ENCODE results near the gene RPS16. TPM values are rescaled to one million over a fixed set of nuclear protein-coding genes. Genes with fewer than 3 reads are reported as not detected.

The RPS16 gene
- total RNA-seq, 1 donor = 44.9 TPM

DNA sequence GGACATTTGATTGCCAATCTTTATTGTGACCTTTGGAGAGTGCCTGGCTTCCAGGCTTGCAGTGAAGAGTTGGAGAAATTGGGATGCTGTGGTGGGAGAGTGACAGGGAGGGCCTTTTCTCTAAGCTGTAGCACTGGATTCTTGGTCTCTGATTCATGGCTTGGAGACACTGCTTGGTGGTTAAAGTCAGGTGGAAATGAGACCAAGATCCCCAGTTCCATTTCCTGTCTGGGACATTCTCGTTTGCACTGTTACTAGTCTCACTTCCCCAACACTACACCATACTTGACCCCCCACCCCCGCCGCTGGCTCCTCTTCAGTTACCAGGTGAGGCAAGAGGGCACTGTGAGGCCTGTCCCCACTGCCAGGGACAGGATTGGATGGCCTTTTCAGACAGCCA is 12.5 kb upstream of the RPS16 start:
- Histone ChIP-seq H3K36me3 (ENCODE audit: insufficient read depth, low read length) (peaks cover 19% of the 10 kb centered on the region), H3K27ac (ENCODE audit: low read depth, low read length) (peak overlapping the region; percentile 69), H2AFZ (ENCODE audit: low read length) (no peak overlapping the region), H4K20me1 (ENCODE audit: insufficient read depth, low read length) (peaks cover 62% of the 10 kb centered on the region), H3K9me3 (ENCODE audit: low read depth, low read length) (no peaks in the 10 kb centered on the region), H3K4me1 (ENCODE audit: insufficient read depth, low read length) (peaks cover 24% of the 10 kb centered on the region), H3K4me3 (ENCODE audit: insufficient read depth, low read length) (no peak overlapping the region), H3K79me2 (ENCODE audit: insufficient read depth, low read length) (peaks cover 88% of the 10 kb centered on the region), H3K27me3 (ENCODE audit: insufficient read depth, low read length) (no peaks in the 10 kb centered on the region), H3K4me2 (ENCODE audit: insufficient read depth, low read length) (peak overlapping the region; percentile 88)
- TF ChIP-seq, protein P1, sequence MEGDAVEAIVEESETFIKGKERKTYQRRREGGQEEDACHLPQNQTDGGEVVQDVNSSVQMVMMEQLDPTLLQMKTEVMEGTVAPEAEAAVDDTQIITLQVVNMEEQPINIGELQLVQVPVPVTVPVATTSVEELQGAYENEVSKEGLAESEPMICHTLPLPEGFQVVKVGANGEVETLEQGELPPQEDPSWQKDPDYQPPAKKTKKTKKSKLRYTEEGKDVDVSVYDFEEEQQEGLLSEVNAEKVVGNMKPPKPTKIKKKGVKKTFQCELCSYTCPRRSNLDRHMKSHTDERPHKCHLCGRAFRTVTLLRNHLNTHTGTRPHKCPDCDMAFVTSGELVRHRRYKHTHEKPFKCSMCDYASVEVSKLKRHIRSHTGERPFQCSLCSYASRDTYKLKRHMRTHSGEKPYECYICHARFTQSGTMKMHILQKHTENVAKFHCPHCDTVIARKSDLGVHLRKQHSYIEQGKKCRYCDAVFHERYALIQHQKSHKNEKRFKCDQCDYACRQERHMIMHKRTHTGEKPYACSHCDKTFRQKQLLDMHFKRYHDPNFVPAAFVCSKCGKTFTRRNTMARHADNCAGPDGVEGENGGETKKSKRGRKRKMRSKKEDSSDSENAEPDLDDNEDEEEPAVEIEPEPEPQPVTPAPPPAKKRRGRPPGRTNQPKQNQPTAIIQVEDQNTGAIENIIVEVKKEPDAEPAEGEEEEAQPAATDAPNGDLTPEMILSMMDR (IDR thresholded peaks at IDR 0.05; ENCODE audit: extremely low read depth, low read depth, low read length) = no peak
- peak; percentile 68 for DNase-seq (ENCODE audit: insufficient read length, low spot score, missing footprints)

DNA sequence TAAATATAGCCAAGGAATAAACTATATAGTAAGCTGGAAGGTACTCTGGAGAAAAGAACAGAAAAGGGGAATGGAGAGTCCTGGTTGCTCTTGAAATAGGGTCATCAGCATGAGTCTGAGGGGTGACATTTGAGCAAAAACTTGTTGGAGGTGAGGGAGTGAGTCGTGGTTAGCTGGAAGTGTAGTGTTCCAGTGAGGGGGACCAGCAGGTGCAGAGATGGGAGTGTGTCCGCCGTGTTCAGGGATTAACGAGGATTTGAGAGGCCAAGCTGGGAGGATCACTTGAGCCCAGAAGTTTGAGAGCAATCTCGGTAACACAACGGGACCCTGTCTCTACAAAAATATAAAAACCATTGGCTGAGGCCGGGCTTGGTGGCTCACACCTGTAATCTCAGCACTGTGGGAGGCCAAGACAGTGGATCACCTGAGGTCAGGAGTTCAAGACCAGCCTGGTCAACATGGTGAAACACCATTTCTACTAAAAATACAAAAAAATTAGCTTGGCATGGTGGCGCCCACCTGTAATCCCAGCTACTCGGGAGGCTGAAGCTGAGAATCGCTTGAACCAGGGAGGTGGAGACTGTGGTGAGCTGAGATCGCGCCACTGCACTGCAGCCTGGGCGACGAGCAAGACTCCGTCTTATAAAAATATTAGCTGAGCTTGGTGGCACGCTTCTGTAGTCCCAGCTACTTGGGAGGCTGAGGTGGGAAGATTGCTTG is 10.8 kb upstream of the RPS16 start:
- peaks cover 71% of the 10 kb centered on the region for H3K79me2 ChIP-seq (ENCODE audit: insufficient read depth, low read length)
- H3K27ac ChIP-seq (ENCODE audit: low read depth, low read length) = peak overlapping the region; percentile 95
- H3K4me3 ChIP-seq (ENCODE audit: insufficient read depth, low read length) = peak overlapping the region; percentile 95
- H3K4me1 ChIP-seq (ENCODE audit: insufficient read depth, low read length) = peaks cover 24% of the 10 kb centered on the region
- TF ChIP-seq, protein P1 (IDR thresholded peaks at IDR 0.05; ENCODE audit: extremely low read depth, low read depth, low read length) = no peak
- DNase-seq (ENCODE audit: insufficient read length, low spot score, missing footprints) = peak; percentile 58
- H3K9me3 ChIP-seq (ENCODE audit: low read depth, low read length) = no peaks in the 10 kb centered on the region
- no peak overlapping the region for H2AFZ ChIP-seq (ENCODE audit: low read length)
- H3K36me3 ChIP-seq (ENCODE audit: insufficient read depth, low read length) = peaks cover 14% of the 10 kb centered on the region
- peak overlapping the region; percentile 88 for H3K4me2 ChIP-seq (ENCODE audit: insufficient read depth, low read length)
- H3K27me3 ChIP-seq (ENCODE audit: insufficient read depth, low read length) = no peaks in the 10 kb centered on the region
- peaks cover 46% of the 10 kb centered on the region for H4K20me1 ChIP-seq (ENCODE audit: insufficient read depth, low read length)

DNA sequence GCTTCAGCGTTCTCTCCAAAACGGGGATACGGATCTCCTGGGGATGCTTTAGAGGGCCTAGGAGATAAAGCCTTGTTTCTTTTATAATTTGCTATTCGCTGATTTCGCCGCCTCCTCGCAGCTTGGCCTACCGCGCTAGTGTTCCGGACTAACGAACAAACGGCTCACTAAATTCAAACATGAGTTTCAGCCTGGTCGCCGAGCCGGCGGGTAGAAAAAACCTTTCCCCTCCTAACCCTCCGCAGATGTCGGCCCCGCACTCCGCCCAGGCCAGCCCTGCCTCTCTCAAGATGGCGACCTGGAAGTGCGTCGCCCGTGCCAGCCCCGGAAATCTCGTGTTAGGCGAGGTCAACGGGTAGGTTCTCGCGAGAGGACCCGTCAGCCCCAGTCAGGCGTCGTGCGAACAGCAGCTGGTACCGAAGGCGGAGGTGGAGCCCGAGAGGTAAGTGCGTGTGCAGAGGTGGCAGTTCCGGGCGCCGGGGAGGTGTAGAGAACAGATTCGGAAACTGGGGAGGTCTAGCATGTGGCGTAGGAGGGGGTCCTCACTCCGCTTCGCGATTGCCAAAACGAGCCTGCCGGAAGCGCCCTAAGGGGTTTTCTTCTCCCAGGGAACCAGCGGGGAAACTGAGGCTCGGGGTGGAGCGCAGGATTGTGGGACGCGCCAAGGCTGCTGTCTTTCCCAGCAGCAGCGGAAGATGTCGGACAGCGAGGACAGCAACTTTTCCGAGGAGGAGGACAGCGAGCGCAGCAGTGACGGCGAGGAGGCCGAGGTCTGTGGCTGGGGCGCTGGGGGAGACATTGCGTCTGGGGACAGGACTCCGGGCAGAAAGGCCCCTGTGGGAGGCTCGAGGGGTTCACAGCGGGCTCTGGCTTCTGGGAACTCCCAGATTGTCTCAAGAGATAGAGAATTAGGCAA is 9.7 kb upstream of the RPS16 start, which contains the start of gene SUPT5H:
Gene SUPT5H, plus strand, starts transcription at position 387 of the 916 bp plus-strand sequence. Its CDS starts 309 bp downstream, at position 696.
- H2AFZ ChIP-seq (ENCODE audit: low read length) = peak within 1 kb of the TSS; percentile 87
- peaks cover 14% of the 10 kb centered on the region for H3K36me3 ChIP-seq (ENCODE audit: insufficient read depth, low read length)
- H3K4me1 ChIP-seq (ENCODE audit: insufficient read depth, low read length) = peaks cover 24% of the 10 kb centered on the region
- no peaks in the 10 kb centered on the region for H3K9me3 ChIP-seq (ENCODE audit: low read depth, low read length)
- H3K27me3 ChIP-seq (ENCODE audit: insufficient read depth, low read length) = no peaks in the 10 kb centered on the region
- peak within 1 kb of the TSS; percentile 95 for H3K4me3 ChIP-seq (ENCODE audit: insufficient read depth, low read length)
- peak; percentile 99 for DNase-seq (ENCODE audit: insufficient read length, low spot score, missing footprints)
- TF ChIP-seq, protein P1 (IDR thresholded peaks at IDR 0.05; ENCODE audit: extremely low read depth, low read depth, low read length) = no peak
- peak within 1 kb of the TSS; percentile 95 for H3K27ac ChIP-seq (ENCODE audit: low read depth, low read length)
- peaks cover 60% of the 10 kb centered on the region for H3K79me2 ChIP-seq (ENCODE audit: insufficient read depth, low read length)
- peak within 1 kb of the TSS; percentile 88 for H3K4me2 ChIP-seq (ENCODE audit: insufficient read depth, low read length)
- H4K20me1 ChIP-seq (ENCODE audit: insufficient read depth, low read length) = peaks cover 36% of the 10 kb centered on the region

Data from osteoblast (primary cell).